GM12865 (cell line): ENCODE data around the gene BOD1.

Experiments used
- DNase-seq: peaks from one replicate; pipeline ENCODE4 v3.0.0; 2010; ENCODE audit warnings: low read depth
- H3K4me3 ChIP-seq: 2 replicates; pipeline ENCODE4 v1.5.1; 2011; ENCODE audit warnings: mild to moderate bottlenecking, low read depth, low read length, control low read depth
- TF ChIP-seq, protein P1 (sequence below): IDR thresholded peaks from 2 replicates; pipeline ENCODE4 v1.5.1; 2011; ENCODE audit warnings: low read length, control low read depth, low read depth, inconsistent platforms; ENCODE audit not compliant: insufficient read depth; ENCODE audit errors: missing control alignments

BOD1 gene

DNA sequence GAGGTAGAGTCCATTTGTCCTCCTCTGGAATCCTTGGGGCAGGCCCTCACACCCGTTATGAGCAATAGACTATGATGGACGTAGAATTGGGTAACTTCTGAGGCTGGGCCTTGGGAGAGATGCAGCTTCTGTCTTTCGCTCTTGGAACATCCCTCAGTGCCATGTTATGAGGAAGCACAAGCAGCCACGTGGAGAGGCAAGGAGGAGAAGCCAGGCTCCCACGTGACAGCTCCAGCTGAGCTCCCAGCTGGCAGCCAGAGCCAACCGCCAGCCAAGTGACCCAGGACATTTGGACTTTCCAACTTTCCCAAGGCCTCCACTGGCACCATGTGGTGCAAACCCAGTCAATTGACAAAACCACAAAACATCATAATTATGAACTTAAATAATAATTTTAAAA, 43.0 kb upstream of the BOD1 start:
- TF ChIP-seq, protein P1, sequence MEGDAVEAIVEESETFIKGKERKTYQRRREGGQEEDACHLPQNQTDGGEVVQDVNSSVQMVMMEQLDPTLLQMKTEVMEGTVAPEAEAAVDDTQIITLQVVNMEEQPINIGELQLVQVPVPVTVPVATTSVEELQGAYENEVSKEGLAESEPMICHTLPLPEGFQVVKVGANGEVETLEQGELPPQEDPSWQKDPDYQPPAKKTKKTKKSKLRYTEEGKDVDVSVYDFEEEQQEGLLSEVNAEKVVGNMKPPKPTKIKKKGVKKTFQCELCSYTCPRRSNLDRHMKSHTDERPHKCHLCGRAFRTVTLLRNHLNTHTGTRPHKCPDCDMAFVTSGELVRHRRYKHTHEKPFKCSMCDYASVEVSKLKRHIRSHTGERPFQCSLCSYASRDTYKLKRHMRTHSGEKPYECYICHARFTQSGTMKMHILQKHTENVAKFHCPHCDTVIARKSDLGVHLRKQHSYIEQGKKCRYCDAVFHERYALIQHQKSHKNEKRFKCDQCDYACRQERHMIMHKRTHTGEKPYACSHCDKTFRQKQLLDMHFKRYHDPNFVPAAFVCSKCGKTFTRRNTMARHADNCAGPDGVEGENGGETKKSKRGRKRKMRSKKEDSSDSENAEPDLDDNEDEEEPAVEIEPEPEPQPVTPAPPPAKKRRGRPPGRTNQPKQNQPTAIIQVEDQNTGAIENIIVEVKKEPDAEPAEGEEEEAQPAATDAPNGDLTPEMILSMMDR = no peak
- no peak for DNase-seq
- no peak overlapping the region for H3K4me3 ChIP-seq

DNA sequence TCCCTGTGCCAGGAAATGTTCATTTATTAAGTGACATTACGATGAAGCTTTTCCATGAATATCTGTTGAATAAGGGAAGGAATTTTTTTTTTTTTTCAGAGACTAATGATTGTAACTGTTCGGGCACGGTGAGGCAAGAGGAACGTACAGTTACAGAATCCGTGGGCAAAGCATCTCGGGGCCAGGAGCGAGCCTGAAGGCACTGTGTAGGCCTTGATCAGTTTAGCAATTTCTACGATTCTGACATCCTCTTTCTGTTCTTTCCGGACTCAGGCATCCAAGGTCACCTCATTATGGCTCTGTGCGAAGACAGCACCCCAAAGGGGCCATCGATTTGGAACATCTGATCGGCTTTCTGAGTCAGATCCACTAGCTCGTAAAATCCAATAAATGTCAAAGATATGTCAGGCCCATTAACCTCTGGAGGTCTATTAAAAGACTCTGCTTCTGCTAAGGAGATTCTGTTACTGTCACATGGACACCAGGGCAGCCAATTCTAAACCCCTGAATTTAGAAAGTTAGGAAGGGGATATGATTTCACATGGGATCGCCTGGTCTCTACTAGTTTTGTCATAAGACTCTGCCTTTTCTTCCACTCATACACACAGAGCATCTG, 41.4 kb upstream of the BOD1 start:
- DNase-seq = no peak
- TF ChIP-seq, protein P1 = no peak
- H3K4me3 ChIP-seq = no peak overlapping the region

DNA sequence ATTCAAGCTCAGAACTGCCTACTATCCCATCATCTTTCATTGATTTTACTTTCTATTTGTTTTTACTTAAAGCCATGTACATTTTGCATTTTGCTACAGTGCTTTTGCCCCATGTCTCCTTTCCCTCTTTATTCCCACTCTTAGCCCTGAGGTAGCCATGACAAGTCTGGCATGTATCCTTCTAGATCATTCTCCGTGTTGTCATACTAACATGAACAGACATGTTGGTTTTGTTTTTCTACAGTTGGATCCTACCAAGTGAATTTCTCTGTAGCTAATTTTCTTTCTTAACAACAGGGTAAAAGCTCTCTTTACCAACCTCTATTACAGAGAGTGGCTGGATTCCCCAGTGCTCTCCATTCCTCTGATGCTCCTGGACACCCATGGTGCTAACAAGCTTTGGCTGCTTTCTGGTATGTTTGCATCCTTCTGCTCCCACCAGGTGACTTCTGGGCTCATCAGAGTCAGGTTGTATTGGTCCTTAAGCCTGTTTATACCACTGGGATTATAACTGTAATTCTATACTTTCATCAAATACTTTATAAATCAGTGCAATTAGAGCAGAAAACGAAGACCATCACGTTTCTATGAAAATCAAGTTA, 38.8 kb upstream of the BOD1 start:
- no peak for DNase-seq
- no peak overlapping the region for H3K4me3 ChIP-seq
- TF ChIP-seq, protein P1 = no peak

DNA sequence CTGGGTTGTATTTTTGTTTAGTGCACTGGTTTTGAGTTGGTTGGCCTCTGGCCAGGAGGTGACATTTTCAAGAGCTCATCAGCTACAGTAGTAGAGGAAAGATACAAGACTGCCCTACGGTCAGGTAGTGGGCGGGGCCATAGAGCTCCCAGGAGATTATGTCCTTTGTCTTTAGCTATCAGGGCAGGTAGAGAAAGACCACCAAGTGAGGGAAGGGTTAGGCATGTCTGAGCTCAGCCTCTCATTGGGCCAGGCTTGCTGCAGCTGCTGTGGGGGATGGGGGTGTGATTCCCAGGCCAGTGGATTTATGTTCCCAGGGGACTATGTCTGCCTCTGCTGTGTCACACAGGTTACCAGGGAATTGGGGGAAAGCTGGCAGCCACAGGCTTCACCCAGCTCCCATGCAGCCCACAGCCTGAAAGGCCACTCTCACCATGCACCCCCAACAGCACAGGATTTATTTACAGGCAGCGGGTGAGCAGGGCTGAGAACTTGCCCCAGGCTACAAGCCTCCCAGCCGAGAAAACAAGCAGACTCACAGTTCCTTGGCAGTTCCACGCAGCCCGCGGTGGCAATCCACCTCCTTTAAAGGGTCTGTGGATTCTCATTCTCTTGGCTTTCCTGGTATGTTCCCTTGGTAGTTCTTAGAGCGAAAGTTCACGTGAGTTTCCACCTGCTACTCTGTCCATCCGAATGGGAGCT, 37.5 kb upstream of the BOD1 start:
- no peak overlapping the region for H3K4me3 ChIP-seq
- DNase-seq = no peak
- TF ChIP-seq, protein P1 = no peak

DNA sequence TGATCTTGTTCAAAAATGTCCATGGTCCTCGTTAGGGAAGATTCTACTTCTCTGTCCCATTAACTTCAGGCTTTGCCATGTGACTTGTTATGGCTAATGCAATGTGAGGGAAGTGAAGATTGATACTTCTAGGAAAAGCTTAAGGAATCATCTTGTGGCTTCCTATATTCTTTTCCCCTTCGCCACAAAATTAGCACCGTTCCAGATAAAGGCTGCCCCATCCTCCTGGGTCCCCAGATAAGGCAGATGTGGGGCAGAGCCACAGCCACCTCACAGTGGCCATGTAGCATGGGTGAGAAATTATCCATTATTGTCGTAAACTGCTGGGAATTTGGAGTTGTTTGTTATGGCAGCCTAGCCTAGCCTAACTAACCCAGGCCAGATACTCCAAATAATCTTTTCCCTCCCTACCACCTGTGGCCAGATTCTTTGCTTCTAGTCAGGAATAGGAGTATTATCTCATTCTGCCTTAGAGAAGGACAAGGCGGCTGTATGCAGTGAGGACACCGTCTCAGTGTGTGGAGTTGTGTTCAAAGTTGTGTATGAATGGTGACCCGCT, 31.9 kb upstream of the BOD1 start:
- no peak for DNase-seq
- no peak overlapping the region for H3K4me3 ChIP-seq
- TF ChIP-seq, protein P1 = no peak

DNA sequence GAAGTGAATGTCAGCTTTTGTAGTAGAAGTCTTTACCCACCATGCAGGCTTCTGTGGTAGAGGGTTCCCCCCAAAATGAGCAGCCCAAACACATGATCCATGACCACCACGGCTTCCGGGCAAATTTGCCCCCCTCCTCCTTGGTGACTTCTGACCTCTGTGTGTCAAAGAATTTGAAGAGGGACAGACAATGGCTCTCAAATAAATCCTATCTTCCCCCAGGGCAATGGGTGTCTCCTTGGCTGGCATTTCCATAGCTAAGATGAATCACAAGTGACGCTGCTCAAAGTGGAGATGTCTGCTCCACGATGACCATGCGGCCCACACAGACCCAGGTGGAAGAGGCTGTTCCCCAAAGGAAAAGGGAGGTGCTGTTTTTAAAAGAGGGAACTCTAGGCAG, 30.2 kb upstream of the BOD1 start:
- TF ChIP-seq, protein P1 = no peak
- no peak for DNase-seq
- H3K4me3 ChIP-seq = no peak overlapping the region
